Cardiac muscle cell (in vitro differentiated cells and primary cell): ENCODE results near the gene PLPP3. TPM values are rescaled to one million over a fixed set of nuclear protein-coding genes. Genes with fewer than 3 reads are reported as not detected.

Experiments used
- DNase-seq, 2 donors: peaks; one replicate each; pipeline versions ENCODE4 v3.0.0 to v3.0.0-alpha.2; 2010 to 2017; ENCODE audit warnings: low read depth in 1 of 2, low spot score in 1 of 2
- H3K27ac ChIP-seq: fragments of 200-600 bp; sonication (generic); 2 replicates; pipeline ENCODE4 v1.5.1; 2016
- H3K27me3 ChIP-seq: fragments of 200-600 bp; sonication (generic); 2 replicates; pipeline ENCODE4 v1.6.0; 2016; ENCODE audit warnings: control low read depth
- H3K36me3 ChIP-seq: fragments of 200-600 bp; sonication (generic); 2 replicates; pipeline ENCODE4 v1.5.1; 2016; ENCODE audit warnings: control low read depth
- H3K4me1 ChIP-seq: fragments of 200-600 bp; sonication (generic); 2 replicates; pipeline ENCODE4 v1.8.1; 2017; ENCODE audit warnings: low read depth, mild to moderate bottlenecking, mixed run types
- H3K4me3 ChIP-seq: fragments of 200-600 bp; sonication (generic); 2 replicates; pipeline ENCODE4 v1.5.1; 2016; ENCODE audit warnings: mild to moderate bottlenecking
- H3K9me3 ChIP-seq: fragments of 200-600 bp; sonication (generic); 2 replicates; pipeline ENCODE4 v1.5.1; 2017; ENCODE audit warnings: low read depth, mild to moderate bottlenecking, control low read depth
- polyA plus RNA-seq: library from polyadenylated mRNA; unstranded; fragments of >200 nt; fragmentation: Nextera tagmentation; extraction: Ambion mirVana; gene quantifications from 2 replicates; pipeline ENCODE4 v1.2.1, GENCODE V29; 2016
- total RNA-seq: library from RNA; depleted of rRNA; stranded (reverse); fragments of >200 nt; gene quantifications from 2 replicates; pipeline ENCODE4 v1.2.3, GENCODE V29; 2016
- TF ChIP-seq, protein P1 (sequence below): IDR thresholded peaks from 2 replicates; pipeline ENCODE4 v1.5.1; 2012; ENCODE audit warnings: low read depth, mild to moderate bottlenecking, low read length

PLPP3 gene
- total and polyA plus RNA-seq, 2 experiments from 2014 or later: 41.4 to 58.2 TPM

DNA sequence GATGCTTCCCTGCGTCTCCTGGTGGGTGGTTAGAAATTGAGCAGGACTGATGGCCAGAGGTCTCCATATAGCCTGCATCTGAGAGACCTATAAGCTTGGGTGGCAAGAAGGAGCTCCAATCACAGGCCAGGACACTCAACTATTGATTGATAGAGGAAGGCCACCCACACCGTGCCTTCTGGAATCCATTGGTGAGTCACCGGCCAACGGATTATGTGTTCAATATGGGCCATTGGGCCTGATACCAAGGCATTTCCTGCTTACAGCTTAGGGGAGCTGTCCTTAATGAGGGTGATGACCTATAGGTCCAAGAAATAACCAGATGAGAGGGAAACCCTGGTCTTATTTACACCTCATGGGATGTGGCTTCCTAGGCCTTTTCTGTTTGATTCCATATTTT lies 115.1 kb downstream of the PLPP3 start:
- H3K27ac ChIP-seq: no peak overlapping the region
- H3K36me3 ChIP-seq: no peaks in the 10 kb centered on the region
- H3K4me1 ChIP-seq: peaks cover 26% of the 10 kb centered on the region
- H3K27me3 ChIP-seq: no peaks in the 10 kb centered on the region
- TF ChIP-seq, protein P1, sequence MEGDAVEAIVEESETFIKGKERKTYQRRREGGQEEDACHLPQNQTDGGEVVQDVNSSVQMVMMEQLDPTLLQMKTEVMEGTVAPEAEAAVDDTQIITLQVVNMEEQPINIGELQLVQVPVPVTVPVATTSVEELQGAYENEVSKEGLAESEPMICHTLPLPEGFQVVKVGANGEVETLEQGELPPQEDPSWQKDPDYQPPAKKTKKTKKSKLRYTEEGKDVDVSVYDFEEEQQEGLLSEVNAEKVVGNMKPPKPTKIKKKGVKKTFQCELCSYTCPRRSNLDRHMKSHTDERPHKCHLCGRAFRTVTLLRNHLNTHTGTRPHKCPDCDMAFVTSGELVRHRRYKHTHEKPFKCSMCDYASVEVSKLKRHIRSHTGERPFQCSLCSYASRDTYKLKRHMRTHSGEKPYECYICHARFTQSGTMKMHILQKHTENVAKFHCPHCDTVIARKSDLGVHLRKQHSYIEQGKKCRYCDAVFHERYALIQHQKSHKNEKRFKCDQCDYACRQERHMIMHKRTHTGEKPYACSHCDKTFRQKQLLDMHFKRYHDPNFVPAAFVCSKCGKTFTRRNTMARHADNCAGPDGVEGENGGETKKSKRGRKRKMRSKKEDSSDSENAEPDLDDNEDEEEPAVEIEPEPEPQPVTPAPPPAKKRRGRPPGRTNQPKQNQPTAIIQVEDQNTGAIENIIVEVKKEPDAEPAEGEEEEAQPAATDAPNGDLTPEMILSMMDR: no peak
- H3K4me3 ChIP-seq: no peak overlapping the region
- no peaks in the 10 kb centered on the region for H3K9me3 ChIP-seq
- DNase-seq: no peak

DNA sequence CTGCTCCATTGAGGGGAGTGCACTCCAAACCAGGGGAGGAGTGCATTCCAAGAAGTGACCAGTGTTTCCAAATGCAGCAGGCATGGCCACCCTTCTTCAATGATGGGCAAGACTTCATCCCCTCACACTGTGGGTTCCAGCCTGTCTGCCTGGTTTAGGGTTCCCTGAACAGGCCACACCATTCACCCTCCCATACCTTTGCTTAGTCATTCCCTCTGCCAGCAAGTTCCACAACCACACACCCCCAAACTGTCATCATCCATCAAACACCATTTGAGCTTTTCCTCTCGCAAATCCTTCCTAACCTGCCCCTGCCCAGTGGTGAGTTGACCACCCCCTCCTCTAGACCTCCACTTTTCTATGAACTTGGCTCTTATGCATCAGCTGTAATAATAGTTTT lies 116.0 kb downstream of the PLPP3 start:
- TF ChIP-seq, protein P1: no peak
- no peaks in the 10 kb centered on the region for H3K27me3 ChIP-seq
- DNase-seq: no peak
- H3K9me3 ChIP-seq: no peaks in the 10 kb centered on the region
- no peaks in the 10 kb centered on the region for H3K36me3 ChIP-seq
- H3K4me1 ChIP-seq: peaks cover 20% of the 10 kb centered on the region
- no peak overlapping the region for H3K27ac ChIP-seq
- H3K4me3 ChIP-seq: no peak overlapping the region

- TF ChIP-seq, protein P1: no peak
- no peaks in the 10 kb centered on the region for H3K36me3 ChIP-seq
- H3K27ac ChIP-seq: no peak overlapping the region
- peaks cover 19% of the 10 kb centered on the region for H3K4me1 ChIP-seq
- no peak overlapping the region for H3K4me3 ChIP-seq
- H3K9me3 ChIP-seq: no peaks in the 10 kb centered on the region
- no peaks in the 10 kb centered on the region for H3K27me3 ChIP-seq
- no peak for DNase-seq
Measured at GRCh38 chr1:56462209-56462608, 117.2 kb downstream of the PLPP3 start.

DNA sequence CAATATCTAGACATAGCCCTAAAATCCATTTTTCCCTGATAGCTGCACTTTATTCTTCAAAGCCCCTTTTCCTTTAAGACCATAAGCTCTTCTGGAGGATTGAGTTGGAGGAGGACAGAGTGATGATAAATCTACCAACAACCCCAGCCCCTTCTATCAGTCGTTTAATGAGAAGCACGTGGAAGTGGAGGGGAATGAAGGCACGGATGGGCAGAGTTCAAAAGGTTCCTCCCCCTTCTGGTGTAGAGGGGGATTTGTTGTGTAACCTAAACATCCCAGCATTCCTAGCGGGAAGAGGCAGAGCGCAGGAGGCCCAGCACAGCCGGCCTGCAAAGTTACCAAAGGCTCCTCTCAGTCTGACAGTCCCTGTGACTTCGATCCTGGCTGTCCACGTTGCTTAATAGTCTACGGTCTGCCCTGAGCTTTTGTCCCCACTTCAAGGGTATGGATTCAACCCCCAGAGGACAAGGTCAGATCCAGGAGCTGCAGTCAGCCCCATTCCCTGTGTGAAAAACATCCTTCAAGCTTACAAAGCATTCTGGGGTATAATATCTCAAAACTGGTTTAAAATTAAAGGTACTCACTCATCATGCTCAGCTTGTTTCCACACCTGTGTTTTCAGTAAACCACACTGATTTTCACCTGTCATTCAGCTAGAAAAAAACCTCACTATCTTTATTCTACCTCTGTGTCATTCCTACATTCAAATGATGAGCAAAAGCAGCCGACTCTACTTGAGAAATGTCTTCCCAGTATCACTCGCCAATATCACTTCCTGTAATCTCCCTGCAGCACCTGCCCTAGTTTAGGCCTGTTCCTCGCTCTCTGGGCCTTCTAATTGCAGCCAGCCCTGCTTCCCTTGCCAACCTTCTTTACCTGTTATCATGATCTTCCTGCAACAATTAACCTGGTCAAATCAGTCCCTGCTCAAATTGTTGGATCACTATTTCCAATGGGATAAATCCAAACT lies 117.9 kb downstream of the PLPP3 start:
- DNase-seq: peak in 1 of 2 donors; percentile 38
- H3K4me1 ChIP-seq: peaks cover 20% of the 10 kb centered on the region
- H3K9me3 ChIP-seq: no peaks in the 10 kb centered on the region
- H3K36me3 ChIP-seq: no peaks in the 10 kb centered on the region
- no peak overlapping the region for H3K27ac ChIP-seq
- no peak overlapping the region for H3K4me3 ChIP-seq
- TF ChIP-seq, protein P1: no peak
- no peaks in the 10 kb centered on the region for H3K27me3 ChIP-seq

- Histone ChIP-seq H3K4me3 (no peak overlapping the region), H3K9me3 (no peaks in the 10 kb centered on the region)
- TF ChIP-seq, protein P1: no peak
Measured at GRCh38 chr1:56459260-56459659, 120.1 kb downstream of the PLPP3 start.

More at GRCh38 chr1:56459260-56459659, 120.1 kb downstream of the PLPP3 start:
- DNase-seq: no peak
- H3K27ac ChIP-seq: no peak overlapping the region
- H3K36me3 ChIP-seq: no peaks in the 10 kb centered on the region
- no peaks in the 10 kb centered on the region for H3K27me3 ChIP-seq
- H3K4me1 ChIP-seq: peaks cover 18% of the 10 kb centered on the region
